GM12892 (cell line): ENCODE results near the gene EYS.

Experiments
- POLR2A ChIP-seq: IDR thresholded peaks from 2 replicates; pipeline ENCODE4 v1.6.1; 2011; ENCODE audit warnings: low read depth, low read length, control low read depth
- TAF1 ChIP-seq: IDR thresholded peaks from 2 replicates; pipeline ENCODE4 v1.6.1; 2011; ENCODE audit warnings: low read depth, mild to moderate bottlenecking, control low read depth, low read length, borderline replicate concordance

DNA sequence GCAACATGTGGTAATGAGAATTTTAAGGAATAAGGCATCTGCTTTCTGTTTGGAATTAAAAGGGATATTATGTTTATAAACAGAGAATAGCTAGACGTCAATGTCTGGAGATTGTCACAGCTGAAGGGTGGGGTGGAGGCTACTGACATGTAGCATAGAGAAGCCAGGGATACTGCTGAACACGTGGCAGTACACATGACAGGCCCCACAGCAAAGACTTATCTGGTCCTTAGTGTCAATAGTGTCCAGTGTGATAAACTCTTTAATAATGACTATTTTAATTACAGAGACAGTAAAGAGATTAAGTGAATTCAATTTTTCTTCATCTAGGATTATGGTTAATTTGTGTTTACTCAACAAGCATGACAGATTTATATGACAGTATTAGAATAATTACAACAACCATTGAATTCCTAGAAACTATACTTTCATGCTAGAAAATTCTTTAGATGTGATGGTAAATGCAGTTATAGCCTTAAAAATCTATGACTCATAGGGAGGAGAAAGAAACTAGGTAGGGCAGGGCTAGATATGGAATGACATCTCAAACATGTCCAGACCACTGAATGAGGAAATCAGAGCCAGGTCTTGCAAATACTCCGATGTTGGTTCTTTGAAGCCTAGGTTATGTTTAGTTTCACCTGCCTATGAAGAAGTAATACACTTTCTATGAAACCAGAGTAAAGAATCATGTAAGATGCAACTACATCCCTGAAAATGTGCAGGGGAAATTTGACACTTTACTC is 1671.9 kb downstream of the EYS start:
- no peak for TF ChIP-seq TAF1
- TF ChIP-seq POLR2A = no peak
